GM23338 (cell line): ENCODE results near the gene ATP8B2. TPM values are rescaled to one million over a fixed set of nuclear protein-coding genes. Genes with fewer than 3 reads are reported as not detected.

Experiments
- ATAC-seq: fragments of 200-7000 bp; cut with Tn5 transposase; 3 replicates; pipeline ENCODE4 v1.9.1; 2020
- DNase-seq: peaks from one replicate; pipeline ENCODE4 v3.0.0-alpha.2; 2015; ENCODE audit warnings: low spot score
- H2AFZ ChIP-seq: fragments of 200-600 bp; sonication (generic); 2 replicates; pipeline ENCODE4 v1.8.0; 2016; ENCODE audit warnings: antibody characterized with exemption, mild to moderate bottlenecking, moderate library complexity
- H3F3A ChIP-seq: fragments of 200-600 bp; sonication (generic); replicated peaks from 2 replicates; pipeline ENCODE4 v1.8.0; 2017; ENCODE audit warnings: antibody characterized with exemption, mixed run types, low read depth
- H3K27ac ChIP-seq: fragments of 200-600 bp; sonication (generic); 2 replicates; pipeline ENCODE4 v1.6.1; 2016; ENCODE audit warnings: low read depth
- H3K27me3 ChIP-seq: fragments of 200-600 bp; sonication (generic); 2 replicates; pipeline ENCODE4 v1.8.0; 2016; ENCODE audit warnings: mild to moderate bottlenecking, mixed run types, moderate library complexity; ENCODE audit not compliant: insufficient read depth
- H3K36me3 ChIP-seq: fragments of 200-600 bp; sonication (generic); 2 replicates; pipeline ENCODE4 v1.8.0; 2016; ENCODE audit warnings: mild to moderate bottlenecking; ENCODE audit not compliant: insufficient read depth
- H3K4me1 ChIP-seq: fragments of 200-600 bp; sonication (generic); 2 replicates; pipeline ENCODE4 v1.8.0; 2016; ENCODE audit warnings: mild to moderate bottlenecking, moderate library complexity; ENCODE audit not compliant: insufficient read depth
- H3K4me2 ChIP-seq: fragments of 200-600 bp; sonication (generic); 2 replicates; pipeline ENCODE4 v1.7.1; 2017; ENCODE audit warnings: mixed run types
- H3K4me3 ChIP-seq: fragments of 200-600 bp; sonication (generic); 2 replicates; pipeline ENCODE4 v1.6.1; 2016; ENCODE audit warnings: mixed run types
- H3K79me2 ChIP-seq: fragments of 200-600 bp; sonication (generic); replicated peaks from 2 replicates; pipeline ENCODE4 v1.8.0; 2017; ENCODE audit warnings: mild to moderate bottlenecking; ENCODE audit not compliant: insufficient read depth
- H3K9me2 ChIP-seq: fragments of 200-600 bp; sonication (generic); 2 replicates; pipeline ENCODE4 v1.8.0; 2017; ENCODE audit not compliant: insufficient read depth
- H4K20me1 ChIP-seq: fragments of 200-600 bp; sonication (generic); replicated peaks from 2 replicates; pipeline ENCODE4 v1.8.0; 2017; ENCODE audit warnings: mild to moderate bottlenecking; ENCODE audit not compliant: insufficient read depth
- H3K27ac Mint-ChIP-seq: 2 replicates; pipeline ENCODE4 v1.8.0; 2020; ENCODE audit warnings: inconsistent platforms, mild to moderate bottlenecking, moderate library complexity, mixed read lengths
- H3K27me3 Mint-ChIP-seq: 3 replicates; pipeline ENCODE4 v1.8.0; 2022; ENCODE audit warnings: low read depth, mild to moderate bottlenecking, moderate library complexity, mixed read lengths, inconsistent platforms; ENCODE audit not compliant: insufficient read depth, poor library complexity
- H3K36me3 Mint-ChIP-seq: 3 replicates; pipeline ENCODE4 v1.8.0; 2021; ENCODE audit warnings: low read depth, mild to moderate bottlenecking, inconsistent platforms, moderate library complexity, mixed read lengths
- H3K4me1 Mint-ChIP-seq: 3 replicates; pipeline ENCODE4 v1.8.0; 2020; ENCODE audit warnings: mild to moderate bottlenecking, inconsistent platforms, mixed read lengths
- H3K4me3 Mint-ChIP-seq: 3 replicates; pipeline ENCODE4 v1.8.0; 2021; ENCODE audit warnings: moderate library complexity, mild to moderate bottlenecking, inconsistent platforms, mixed read lengths
- H3K9me3 Mint-ChIP-seq: 3 replicates; pipeline ENCODE4 v1.8.0; 2020; ENCODE audit warnings: moderate library complexity, mild to moderate bottlenecking, inconsistent platforms, mixed read lengths
- EZH2phosphoT487 ChIP-seq: fragments of 200-600 bp; sonication (generic); IDR thresholded peaks from one replicate; pipeline ENCODE4 v1.8.1; 2018; ENCODE audit warnings: antibody characterized with exemption; ENCODE audit not compliant: unreplicated experiment
- JUNB ChIP-seq: IDR thresholded peaks from one replicate; pipeline ENCODE4 v1.6.1; 2016; ENCODE audit warnings: antibody characterized with exemption; ENCODE audit not compliant: unreplicated experiment
- NANOG ChIP-seq: IDR thresholded peaks from 2 replicates; pipeline ENCODE4 v1.6.1; 2016; ENCODE audit warnings: antibody characterized with exemption, borderline replicate concordance
- POLR2AphosphoS5 ChIP-seq: IDR thresholded peaks from 2 replicates; pipeline ENCODE4 v1.6.1; 2016; ENCODE audit warnings: antibody characterized with exemption, low read depth
- REST ChIP-seq: IDR thresholded peaks from one replicate; pipeline ENCODE4 v1.6.1; 2018; ENCODE audit warnings: antibody characterized with exemption; ENCODE audit not compliant: unreplicated experiment
- STAT1 ChIP-seq: IDR thresholded peaks from one replicate; pipeline ENCODE4 v1.6.1; 2016; ENCODE audit warnings: antibody characterized with exemption; ENCODE audit not compliant: unreplicated experiment
- ZNF114 ChIP-seq: fragments of 250-450 bp; sonication (Bioruptor Pico); IDR thresholded peaks from 2 replicates; pipeline ENCODE4 v1.5.0; 2020; ENCODE audit warnings: mild to moderate bottlenecking, moderate library complexity
- polyA plus RNA-seq: library from polyadenylated mRNA; unstranded; fragments of >200 nt; fragmentation: Nextera tagmentation; extraction: Ambion mirVana; gene quantifications from 2 replicates; pipeline ENCODE4 v1.2.1, GENCODE V29; 2016
- total RNA-seq: library from RNA; depleted of rRNA; stranded (reverse); fragments of >200 nt; shearing (Covaris generic); gene quantifications from 2 replicates; pipeline ENCODE4 v1.2.3, GENCODE V29; 2014
- TF ChIP-seq, protein P1 (sequence below): fragments of 250-450 bp; sonication (Bioruptor Pico); IDR thresholded peaks from 2 replicates; pipeline ENCODE4 v1.5.0; 2020; ENCODE audit warnings: mild to moderate bottlenecking, moderate library complexity

The ATP8B2 gene
- total and polyA plus RNA-seq, 2 experiments from 2014 or later: 11.0 to 112 TPM

DNA sequence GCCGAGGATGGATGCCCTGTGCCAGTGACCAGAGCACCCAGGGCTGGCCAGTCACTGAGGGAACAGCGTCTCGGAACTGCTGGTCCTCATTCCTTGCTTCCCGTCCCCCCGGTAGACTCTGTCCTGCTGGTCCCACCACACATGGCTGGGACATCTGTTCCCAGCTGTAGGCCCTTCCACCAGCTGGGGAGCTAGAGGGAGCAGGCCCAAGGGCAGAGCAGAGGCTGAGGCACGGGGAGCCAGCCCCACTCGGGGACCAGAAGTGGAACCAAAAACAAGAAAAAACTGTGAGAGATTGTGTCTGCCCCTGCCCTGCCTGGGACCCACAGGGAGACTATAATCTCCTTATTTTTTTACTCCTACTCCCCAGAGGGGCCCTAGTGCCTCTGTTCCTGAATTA, 23.8 kb downstream of the ATP8B2 start:
- Histone ChIP-seq H3K4me3 (no peak overlapping the region), H3K9me2 (no peaks in the 10 kb centered on the region), H3K4me2 (no peak overlapping the region), H2AFZ (no peak overlapping the region), H3K79me2 (no peaks in the 10 kb centered on the region), H3K27me3 (no peaks in the 10 kb centered on the region), H3F3A (peaks cover 2% of the 10 kb centered on the region; the same call in 1 of the 2 replicates), H4K20me1 (peaks cover 7% of the 10 kb centered on the region), H3K36me3 (peaks cover 31% of the 10 kb centered on the region), H3K4me1 (peaks cover 8% of the 10 kb centered on the region; the same call in 1 of the 2 replicates), H3K27ac (no peak overlapping the region)
- H3K9me3 Mint-ChIP-seq: no peaks in the 10 kb centered on the region; the same call in 2 of the 3 replicates
- TF ChIP-seq STAT1 (no peak), POLR2AphosphoS5 (no peak), REST (no peak), JUNB (no peak), ZNF114 (no peak), NANOG (no peak), EZH2phosphoT487 (no peak)
- TF ChIP-seq, protein P1, sequence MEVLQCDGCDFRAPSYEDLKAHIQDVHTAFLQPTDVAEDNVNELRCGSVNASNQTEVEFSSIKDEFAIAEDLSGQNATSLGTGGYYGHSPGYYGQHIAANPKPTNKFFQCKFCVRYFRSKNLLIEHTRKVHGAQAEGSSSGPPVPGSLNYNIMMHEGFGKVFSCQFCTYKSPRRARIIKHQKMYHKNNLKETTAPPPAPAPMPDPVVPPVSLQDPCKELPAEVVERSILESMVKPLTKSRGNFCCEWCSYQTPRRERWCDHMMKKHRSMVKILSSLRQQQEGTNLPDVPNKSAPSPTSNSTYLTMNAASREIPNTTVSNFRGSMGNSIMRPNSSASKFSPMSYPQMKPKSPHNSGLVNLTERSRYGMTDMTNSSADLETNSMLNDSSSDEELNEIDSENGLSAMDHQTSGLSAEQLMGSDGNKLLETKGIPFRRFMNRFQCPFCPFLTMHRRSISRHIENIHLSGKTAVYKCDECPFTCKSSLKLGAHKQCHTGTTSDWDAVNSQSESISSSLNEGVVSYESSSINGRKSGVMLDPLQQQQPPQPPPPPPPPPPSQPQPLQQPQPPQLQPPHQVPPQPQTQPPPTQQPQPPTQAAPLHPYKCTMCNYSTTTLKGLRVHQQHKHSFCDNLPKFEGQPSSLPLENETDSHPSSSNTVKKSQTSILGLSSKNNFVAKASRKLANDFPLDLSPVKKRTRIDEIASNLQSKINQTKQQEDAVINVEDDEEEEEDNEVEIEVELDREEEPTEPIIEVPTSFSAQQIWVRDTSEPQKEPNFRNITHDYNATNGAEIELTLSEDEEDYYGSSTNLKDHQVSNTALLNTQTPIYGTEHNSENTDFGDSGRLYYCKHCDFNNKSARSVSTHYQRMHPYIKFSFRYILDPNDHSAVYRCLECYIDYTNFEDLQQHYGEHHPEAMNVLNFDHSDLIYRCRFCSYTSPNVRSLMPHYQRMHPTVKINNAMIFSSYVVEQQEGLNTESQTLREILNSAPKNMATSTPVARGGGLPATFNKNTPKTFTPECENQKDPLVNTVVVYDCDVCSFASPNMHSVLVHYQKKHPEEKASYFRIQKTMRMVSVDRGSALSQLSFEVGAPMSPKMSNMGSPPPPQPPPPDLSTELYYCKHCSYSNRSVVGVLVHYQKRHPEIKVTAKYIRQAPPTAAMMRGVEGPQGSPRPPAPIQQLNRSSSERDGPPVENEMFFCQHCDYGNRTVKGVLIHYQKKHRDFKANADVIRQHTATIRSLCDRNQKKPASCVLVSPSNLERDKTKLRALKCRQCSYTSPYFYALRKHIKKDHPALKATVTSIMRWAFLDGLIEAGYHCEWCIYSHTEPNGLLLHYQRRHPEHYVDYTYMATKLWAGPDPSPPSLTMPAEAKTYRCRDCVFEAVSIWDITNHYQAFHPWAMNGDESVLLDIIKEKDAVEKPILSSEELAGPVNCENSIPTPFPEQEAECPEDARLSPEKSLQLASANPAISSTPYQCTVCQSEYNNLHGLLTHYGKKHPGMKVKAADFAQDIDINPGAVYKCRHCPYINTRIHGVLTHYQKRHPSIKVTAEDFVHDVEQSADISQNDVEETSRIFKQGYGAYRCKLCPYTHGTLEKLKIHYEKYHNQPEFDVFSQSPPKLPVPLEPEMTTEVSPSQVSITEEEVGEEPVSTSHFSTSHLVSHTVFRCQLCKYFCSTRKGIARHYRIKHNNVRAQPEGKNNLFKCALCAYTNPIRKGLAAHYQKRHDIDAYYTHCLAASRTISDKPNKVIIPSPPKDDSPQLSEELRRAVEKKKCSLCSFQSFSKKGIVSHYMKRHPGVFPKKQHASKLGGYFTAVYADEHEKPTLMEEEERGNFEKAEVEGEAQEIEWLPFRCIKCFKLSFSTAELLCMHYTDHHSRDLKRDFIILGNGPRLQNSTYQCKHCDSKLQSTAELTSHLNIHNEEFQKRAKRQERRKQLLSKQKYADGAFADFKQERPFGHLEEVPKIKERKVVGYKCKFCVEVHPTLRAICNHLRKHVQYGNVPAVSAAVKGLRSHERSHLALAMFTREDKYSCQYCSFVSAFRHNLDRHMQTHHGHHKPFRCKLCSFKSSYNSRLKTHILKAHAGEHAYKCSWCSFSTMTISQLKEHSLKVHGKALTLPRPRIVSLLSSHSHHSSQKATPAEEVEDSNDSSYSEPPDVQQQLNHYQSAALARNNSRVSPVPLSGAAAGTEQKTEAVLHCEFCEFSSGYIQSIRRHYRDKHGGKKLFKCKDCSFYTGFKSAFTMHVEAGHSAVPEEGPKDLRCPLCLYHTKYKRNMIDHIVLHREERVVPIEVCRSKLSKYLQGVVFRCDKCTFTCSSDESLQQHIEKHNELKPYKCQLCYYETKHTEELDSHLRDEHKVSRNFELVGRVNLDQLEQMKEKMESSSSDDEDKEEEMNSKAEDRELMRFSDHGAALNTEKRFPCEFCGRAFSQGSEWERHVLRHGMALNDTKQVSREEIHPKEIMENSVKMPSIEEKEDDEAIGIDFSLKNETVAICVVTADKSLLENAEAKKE (CRISPR knock-in tag): no peak
- no peak for DNase-seq
- H3K27me3 Mint-ChIP-seq: peaks cover 10% of the 10 kb centered on the region
- peaks cover 49% of the 10 kb centered on the region for H3K36me3 Mint-ChIP-seq
- ATAC-seq: no peak
- H3K4me3 Mint-ChIP-seq: no peak overlapping the region; the same call in 2 of the 3 replicates
- H3K27ac Mint-ChIP-seq: peak overlapping the region; percentile 1; the same call in 1 of the 2 replicates
- peaks cover 20% of the 10 kb centered on the region for H3K4me1 Mint-ChIP-seq
